ENCODE results near the gene HBS1L. TPM values are rescaled to one million over a fixed set of nuclear protein-coding genes. Genes with fewer than 3 reads are reported as not detected.

HBS1L gene
- total and polyA plus RNA-seq, 2 experiments from 2014 or later: 57.8 to 98.9 TPM

- TF ChIP-seq, protein P1, sequence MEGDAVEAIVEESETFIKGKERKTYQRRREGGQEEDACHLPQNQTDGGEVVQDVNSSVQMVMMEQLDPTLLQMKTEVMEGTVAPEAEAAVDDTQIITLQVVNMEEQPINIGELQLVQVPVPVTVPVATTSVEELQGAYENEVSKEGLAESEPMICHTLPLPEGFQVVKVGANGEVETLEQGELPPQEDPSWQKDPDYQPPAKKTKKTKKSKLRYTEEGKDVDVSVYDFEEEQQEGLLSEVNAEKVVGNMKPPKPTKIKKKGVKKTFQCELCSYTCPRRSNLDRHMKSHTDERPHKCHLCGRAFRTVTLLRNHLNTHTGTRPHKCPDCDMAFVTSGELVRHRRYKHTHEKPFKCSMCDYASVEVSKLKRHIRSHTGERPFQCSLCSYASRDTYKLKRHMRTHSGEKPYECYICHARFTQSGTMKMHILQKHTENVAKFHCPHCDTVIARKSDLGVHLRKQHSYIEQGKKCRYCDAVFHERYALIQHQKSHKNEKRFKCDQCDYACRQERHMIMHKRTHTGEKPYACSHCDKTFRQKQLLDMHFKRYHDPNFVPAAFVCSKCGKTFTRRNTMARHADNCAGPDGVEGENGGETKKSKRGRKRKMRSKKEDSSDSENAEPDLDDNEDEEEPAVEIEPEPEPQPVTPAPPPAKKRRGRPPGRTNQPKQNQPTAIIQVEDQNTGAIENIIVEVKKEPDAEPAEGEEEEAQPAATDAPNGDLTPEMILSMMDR (IDR thresholded peaks at IDR 0.05; ENCODE audit: low read depth, low read length): no peak
- Histone ChIP-seq H3K4me3 (no peak overlapping the region), H3K4me1 (ENCODE audit: low read depth) (no peaks in the 10 kb centered on the region), H3K27me3 (no peaks in the 10 kb centered on the region), H3K9me3 (ENCODE audit: low read depth) (no peaks in the 10 kb centered on the region), H3K36me3 (no peaks in the 10 kb centered on the region), H3K27ac (no peak overlapping the region)
- DNase-seq (ENCODE audit: low read depth in 1 of 2, low spot score in 1 of 2): no peak
Observed at GRCh38 chr6:134950482-134950881, 104.1 kb downstream of the HBS1L start.

DNA sequence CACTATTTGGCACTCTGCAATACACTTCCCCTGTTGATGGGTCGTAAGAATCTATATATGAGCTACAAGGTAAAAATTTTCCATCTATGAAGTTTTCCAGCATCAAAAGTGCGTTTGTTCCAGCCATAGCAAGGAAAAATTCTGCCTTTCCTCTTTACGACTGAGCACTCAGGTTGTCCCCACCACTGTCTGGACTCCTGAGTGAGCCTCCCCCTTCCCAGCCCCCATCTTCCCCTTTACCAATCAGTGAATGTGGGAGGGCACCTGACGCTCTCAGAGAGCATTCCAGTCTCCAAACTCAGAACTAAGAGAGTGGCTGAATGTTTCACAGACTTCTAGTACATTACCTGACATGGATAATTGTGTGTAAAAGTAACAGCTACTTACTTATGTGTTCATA, 104.7 kb downstream of the HBS1L start, which contains the start of gene ALDH8A1:
Gene ALDH8A1, minus strand, starts transcription at position 175 of the 400 bp plus-strand sequence. Its CDS starts 48 bp downstream, at position 127.
- H3K27ac ChIP-seq: no peak within 1 kb of the TSS
- H3K36me3 ChIP-seq: no peaks in the 10 kb centered on the region
- DNase-seq (ENCODE audit: low read depth in 1 of 2, low spot score in 1 of 2): no peak
- H3K4me1 ChIP-seq (ENCODE audit: low read depth): no peaks in the 10 kb centered on the region
- H3K27me3 ChIP-seq: no peaks in the 10 kb centered on the region
- TF ChIP-seq, protein P1 (IDR thresholded peaks at IDR 0.05; ENCODE audit: low read depth, low read length): no peak
- H3K4me3 ChIP-seq: no peak within 1 kb of the TSS
- H3K9me3 ChIP-seq (ENCODE audit: low read depth): no peaks in the 10 kb centered on the region

GRCh38 chr6:134948691-134949090, 105.9 kb downstream of the HBS1L start:
- TF ChIP-seq, protein P1 (IDR thresholded peaks at IDR 0.05; ENCODE audit: low read depth, low read length): no peak
- Histone ChIP-seq H3K4me3 (no peak overlapping the region), H3K27me3 (no peaks in the 10 kb centered on the region), H3K27ac (no peak overlapping the region), H3K36me3 (no peaks in the 10 kb centered on the region), H3K9me3 (ENCODE audit: low read depth) (no peaks in the 10 kb centered on the region), H3K4me1 (ENCODE audit: low read depth) (no peaks in the 10 kb centered on the region)
- DNase-seq (ENCODE audit: low read depth in 1 of 2, low spot score in 1 of 2): no peak

GRCh38 chr6:134948142-134948541, 106.5 kb downstream of the HBS1L start:
- H3K27ac ChIP-seq: no peak overlapping the region
- H3K4me1 ChIP-seq (ENCODE audit: low read depth): no peaks in the 10 kb centered on the region
- DNase-seq (ENCODE audit: low read depth in 1 of 2, low spot score in 1 of 2): no peak
- H3K27me3 ChIP-seq: no peaks in the 10 kb centered on the region
- no peaks in the 10 kb centered on the region for H3K36me3 ChIP-seq
- TF ChIP-seq, protein P1 (IDR thresholded peaks at IDR 0.05; ENCODE audit: low read depth, low read length): no peak
- H3K4me3 ChIP-seq: no peak overlapping the region
- no peaks in the 10 kb centered on the region for H3K9me3 ChIP-seq (ENCODE audit: low read depth)

- Histone ChIP-seq H3K9me3 (ENCODE audit: low read depth) (no peaks in the 10 kb centered on the region), H3K27ac (no peak overlapping the region), H3K36me3 (no peaks in the 10 kb centered on the region), H3K27me3 (no peaks in the 10 kb centered on the region), H3K4me3 (no peak overlapping the region), H3K4me1 (ENCODE audit: low read depth) (no peaks in the 10 kb centered on the region)
- DNase-seq (ENCODE audit: low read depth in 1 of 2, low spot score in 1 of 2): no peak
- TF ChIP-seq, protein P1 (IDR thresholded peaks at IDR 0.05; ENCODE audit: low read depth, low read length): no peak
Observed at GRCh38 chr6:134945045-134945444, 109.6 kb downstream of the HBS1L start.

All from cardiac muscle cell (in vitro differentiated cells and primary cell).